ENCODE results near the gene CCDC40.

The CCDC40 gene

DNA sequence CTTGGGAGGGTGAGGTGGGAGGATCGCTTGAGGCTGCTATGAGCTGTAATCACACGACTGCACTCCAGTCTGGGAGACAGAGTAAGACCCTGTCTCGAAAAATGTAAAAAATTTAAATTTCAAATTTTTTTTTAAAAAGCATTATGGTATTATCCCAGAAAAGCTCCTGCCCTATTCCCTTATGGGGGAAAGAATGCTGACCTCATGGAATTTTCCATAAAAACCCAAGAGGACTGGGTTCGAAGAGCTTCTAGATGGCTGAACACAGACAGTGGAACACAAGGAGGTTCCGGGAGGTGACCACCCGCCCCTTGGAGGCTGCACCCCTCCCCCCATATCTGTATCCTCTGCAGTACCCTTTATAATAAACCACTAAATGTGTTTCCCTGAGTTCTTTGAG, 106.5 kb downstream of the CCDC40 start:
- DNase-seq (ENCODE audit: low read depth in 2 of 2), result no peak

DNA sequence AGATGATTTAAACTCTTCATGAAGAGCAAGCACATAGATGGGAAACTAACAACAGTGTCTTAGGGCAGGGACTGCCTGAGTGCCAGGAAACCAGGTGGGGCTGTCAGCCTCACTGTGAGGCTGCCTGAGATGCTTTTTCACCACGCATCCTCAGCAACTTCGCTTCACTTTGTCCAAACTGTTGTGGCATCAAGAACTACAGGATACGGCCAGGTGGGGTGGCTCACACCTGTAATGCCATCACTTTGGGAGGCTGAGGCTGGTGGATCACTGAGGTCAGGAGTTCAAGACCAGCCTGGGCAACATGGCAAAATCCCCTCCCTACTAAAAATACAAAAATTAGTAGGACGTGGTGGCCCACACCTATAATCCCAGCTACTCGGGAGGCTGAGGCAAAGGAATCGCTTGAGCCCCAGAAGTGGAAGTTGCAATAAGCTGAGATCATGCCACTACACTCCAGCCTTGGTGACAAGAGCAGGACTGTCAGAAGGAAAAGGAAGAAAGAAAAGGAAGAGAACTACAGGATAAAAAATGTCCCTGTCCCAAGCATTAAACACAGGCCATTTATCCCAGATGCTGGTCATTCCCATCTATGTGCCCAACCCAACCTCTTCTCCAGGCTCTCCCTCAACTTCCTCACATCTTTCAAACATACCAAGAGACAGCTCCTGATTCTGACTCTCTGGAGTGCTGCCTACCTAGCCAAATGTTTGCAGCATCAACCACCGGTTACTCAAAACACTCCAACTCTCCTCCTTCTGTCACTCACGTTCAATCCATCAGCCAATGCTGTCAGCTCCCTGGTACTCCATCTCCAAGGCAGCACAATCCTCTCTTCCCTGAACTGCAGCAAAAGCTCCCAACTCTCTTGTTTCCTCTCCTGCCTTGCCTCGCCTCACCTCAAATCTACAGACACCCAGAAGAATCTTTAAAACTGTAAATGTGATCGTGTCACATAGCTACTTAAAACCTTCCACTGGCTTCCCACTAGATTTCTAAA, 108.9 kb downstream of the CCDC40 start:
- no peak for DNase-seq (ENCODE audit: low read depth in 2 of 2)

DNA sequence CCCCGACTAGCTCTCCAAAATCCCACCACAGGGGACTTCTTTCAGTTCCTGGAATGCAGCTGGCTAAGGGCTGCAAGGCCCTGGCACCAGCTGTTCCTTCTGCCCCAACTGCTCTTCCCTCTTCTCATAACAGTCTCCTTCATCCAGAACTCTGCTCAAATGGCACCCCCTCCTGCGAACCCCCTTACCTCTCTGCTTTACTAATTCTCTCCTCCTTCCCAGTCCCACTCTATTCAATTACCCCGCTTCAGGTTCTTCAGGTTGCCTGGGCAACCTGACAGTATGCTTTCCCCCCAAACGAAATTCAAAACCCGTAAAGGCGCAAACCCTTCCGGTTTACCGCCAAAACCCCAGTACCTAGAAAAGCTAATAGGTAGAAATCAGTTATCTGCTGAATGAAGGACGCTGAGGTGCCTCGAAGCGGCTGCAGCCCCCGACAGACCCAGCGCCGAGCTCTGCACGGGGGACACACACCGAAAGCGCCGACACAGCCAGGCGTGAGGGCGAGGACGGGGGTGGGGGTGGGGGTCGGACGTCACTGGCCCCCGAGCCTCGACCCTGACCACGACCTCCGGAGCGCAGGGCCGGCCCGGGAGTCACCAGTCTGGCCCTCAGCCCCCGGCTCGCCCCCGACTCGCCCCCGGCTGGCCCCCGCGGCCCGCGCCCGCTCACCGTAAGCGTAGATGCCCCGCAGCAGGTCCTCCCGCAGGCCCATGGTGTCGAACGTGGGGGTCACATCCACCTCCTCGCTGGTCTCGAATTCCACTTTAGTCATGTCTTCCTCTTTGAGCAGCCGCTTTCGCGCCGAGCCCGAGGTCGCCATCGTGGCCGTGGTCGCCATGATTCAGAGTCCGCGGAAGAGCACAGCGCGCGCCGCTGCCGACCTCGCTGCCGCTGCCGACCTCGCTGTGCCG, 109.9 kb downstream of the CCDC40 start:
- DNase-seq (ENCODE audit: low read depth in 2 of 2), result no peak

DNA sequence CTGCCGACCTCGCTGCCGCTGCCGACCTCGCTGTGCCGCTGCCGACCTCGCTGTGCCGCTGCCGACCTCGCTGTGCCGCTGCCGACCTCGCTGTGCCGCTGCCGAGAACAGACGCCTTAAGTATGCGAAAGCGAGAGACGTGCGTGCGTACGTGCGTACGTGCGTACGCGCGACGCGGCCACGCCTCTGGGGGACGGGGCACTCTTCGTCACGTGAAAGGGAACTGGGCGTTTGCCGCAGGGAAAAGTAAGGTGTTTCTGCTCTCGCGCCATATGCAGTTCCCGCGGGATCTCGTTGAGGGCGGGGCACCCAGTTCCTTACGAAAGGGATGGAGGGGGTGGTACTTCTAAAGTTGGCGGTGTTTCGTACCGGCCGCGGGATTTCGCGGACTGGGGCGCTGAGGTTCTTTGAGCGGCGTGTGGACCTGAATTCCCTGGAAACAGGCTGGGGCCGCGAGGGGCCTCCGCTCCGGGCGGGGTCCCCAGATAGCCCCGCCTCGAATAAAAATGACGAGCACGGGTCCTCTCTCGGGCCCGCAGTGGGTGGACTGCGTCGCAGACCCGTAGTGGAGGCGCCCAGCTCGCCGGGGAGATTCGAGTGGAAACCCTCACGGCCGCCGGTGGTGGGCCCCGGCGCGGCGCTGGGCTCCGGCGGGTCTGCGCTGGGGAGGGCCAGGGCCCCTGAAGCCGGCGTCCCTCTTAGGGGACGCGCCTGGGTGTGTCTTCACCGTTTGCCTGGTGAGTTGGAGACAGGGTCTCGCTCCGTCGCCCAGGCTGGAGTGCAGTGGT, 110.8 kb downstream of the CCDC40 start, which contains the start of gene EIF4A3:
EIF4A3 (minus strand) TSS at position 94 of the 788 bp plus-strand sequence. CDS start 167 bp downstream, outside the sequence.
- peak; percentile 95 to 97 for DNase-seq (ENCODE audit: low read depth in 2 of 2)
